Kasumi-1 (cell line): ENCODE measurements around the gene FOXN3.
A peak's percentile ranks its signal among the peaks of the same experiment; 100 is the strongest.

ENCODE experiments used
- DNase-seq, 2 experiments: peaks; one replicate each; lab custom pipeline; 2025; lab: John Stamatoyannopoulos, UW

FOXN3 gene

DNA sequence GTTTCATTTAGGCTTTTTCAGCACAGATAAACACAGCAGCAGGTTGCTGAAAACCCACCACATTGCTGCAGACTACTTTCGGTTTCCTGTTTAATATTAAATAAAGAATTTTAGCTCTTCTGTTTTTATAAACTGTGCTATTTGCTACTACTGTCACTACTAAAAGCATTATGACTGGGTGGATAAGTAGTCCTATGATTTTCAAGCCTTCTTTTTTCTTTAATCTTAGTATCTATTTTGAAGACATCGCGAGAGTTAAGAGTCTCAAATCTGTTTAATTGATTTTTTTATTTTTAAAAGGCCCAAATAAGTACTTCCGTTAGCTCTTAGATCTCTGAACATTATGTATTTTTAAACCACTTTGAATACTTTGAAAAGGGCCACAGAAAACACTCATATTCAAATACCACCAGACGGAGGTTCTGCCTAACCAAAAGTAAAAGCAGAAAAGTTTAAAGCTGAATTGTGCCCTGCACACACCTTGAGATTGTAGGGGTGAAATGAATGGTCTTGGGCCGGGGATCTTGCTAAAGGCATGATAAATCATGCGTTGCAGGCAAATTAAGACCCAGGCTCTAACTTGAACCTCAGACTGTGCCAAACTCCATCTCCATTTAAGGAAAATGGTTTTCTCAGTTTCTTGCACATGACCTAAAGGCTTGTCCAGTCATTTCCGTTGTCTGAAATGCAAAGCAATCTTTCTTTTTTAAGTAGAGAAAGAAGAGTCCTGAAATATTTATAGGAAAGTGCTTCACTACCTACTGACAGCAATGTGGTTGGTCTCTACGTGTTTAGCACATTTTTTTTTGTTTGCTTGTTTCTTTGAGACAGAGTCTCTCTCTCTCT, 13.6 kb upstream of the FOXN3 start:
- peak in 1 of 2 experiments; percentile 14 for DNase-seq

- peak; percentile 57 to 65 for DNase-seq
These were observed 12.5 kb upstream of the FOXN3 start for GRCh38 chr14:89429199-89430181.

GRCh38 chr14:89428546-89429198, 11.6 kb upstream of the FOXN3 start:
- no peak for DNase-seq

DNA sequence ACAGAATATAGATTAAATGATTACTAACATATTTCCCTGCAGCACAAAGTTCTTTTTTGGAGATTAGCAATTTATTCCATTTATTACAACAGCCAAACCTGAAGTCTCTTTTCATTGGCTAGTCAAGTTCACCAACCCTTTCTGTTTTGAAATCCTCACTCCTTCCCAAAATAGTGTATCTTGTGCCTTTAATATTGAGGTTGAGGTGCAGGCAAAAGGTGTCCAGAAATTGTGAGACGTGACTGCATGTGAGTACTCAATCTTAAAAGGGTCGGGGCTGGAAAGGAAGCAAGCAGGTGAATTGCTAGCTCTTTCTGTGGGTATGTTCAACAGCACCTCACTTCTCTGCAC, 11.1 kb upstream of the FOXN3 start:
- no peak for DNase-seq

GRCh38 chr14:89427426-89428172, 10.6 kb upstream of the FOXN3 start:
- DNase-seq: no peak

DNA sequence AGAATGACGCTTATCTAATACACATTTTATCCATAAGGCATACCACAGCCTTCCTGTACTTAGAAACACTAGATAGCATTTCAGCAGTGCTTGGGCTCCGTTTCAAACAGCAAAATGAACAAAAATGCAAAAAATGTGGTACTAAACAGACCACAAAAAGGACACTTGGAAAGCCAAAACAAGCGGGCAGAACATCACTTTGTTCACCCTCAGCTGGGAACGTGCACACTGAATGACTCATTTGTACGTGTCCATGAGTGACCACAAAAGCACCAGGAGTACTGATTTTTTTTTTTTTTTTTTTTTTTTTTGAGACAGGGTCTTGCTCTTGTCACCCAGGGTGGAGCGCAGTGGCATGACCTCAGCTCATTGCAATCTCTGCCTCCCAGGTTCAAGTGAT, 8.9 kb upstream of the FOXN3 start:
- no peak for DNase-seq

DNA sequence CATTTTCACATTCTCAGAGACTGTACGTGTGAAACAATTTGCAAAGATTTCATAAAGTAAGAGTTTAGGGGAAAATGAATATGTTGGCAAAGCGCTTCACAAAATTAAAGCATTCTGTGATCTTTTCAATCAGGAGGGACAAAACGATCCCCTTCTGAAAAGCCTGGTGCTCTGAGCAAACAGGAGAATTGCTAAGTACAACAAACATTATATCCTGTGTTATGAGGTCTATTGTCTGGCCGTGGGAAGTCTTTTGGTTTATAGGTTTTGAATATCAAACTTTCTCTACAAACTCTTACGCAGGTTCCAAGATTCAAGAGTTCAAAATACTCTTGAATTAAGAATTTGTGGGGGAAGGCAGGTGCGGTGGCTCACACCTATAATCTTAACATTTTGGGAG, 7.2 kb upstream of the FOXN3 start:
- no peak for DNase-seq

DNA sequence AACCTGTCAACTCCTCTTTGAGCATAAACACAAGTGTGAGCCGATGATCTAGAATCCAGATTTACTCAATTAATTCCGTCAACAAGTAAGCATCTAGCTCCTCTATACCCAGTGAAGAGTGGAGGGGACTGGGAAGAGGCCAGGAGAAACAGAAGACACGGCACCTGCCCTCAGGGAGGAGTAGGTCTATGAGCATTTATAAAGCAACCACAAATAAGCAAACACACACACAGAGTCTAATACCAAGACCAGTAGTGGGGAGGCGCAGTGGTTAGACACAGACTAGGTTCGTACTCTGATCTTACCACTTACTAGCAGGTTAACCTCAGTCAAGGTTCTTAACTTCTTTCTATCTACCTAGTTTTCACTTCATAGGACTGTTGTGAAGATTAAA, 5.9 kb upstream of the FOXN3 start:
- no peak for DNase-seq

DNA sequence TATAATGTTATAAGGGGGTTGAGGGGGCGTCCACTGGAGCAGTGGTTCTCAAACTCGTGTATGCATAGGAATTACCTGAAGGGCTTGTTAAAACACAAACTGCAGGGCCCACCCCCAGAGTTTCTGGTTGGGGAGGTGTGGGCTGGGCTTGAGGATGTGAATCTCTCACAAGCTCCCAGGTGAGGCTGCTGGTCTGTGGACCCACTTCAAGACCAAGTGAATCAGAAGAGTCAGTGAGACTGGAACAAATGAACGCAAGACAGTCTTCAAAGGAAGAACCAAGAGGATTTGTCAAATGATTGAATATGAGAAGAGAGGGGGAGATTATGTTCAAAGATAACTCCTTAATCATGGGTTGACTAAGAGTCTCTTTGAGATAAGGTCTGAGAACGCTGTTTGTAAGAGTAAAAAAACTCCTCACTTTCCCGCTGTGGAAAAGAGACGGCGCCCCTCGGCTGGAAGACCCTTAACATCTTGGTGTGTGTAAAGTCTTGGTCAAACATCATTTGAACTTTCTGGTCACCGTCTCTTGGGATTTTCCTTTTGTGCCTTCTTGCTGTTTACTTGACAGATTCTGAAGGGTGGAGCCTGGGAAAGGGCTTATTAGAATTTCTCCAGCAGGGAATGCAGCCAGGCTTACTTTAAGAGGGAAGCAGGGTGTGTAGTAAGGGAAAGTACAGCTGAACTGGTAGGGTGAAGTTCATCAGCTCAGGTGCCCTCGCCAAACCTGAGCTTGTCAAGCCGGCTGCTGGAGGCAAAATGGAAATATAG, 5.3 kb upstream of the FOXN3 start:
- no peak for DNase-seq

DNA sequence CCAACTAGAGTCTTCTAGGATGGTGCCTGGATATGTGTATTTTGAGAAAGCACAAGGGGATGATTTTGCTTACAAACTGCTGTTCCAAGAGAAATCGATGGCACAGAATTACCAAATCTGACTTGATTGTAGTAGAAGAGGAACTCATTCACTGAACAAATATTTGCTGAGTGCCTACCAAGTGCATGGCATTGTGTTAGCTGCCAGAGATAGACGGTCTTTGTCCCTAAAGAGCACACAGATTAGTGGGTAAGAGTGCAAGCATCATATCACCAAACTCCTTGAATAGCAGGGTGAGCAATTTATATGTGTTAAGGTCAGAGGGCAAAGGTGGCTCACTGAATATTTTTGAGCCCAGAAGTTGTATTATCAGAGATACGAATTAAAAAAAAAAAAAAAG, 3.5 kb upstream of the FOXN3 start:
- DNase-seq: no peak

GRCh38 chr14:89419973-89420482, 3.0 kb upstream of the FOXN3 start:
- DNase-seq: no peak

DNA sequence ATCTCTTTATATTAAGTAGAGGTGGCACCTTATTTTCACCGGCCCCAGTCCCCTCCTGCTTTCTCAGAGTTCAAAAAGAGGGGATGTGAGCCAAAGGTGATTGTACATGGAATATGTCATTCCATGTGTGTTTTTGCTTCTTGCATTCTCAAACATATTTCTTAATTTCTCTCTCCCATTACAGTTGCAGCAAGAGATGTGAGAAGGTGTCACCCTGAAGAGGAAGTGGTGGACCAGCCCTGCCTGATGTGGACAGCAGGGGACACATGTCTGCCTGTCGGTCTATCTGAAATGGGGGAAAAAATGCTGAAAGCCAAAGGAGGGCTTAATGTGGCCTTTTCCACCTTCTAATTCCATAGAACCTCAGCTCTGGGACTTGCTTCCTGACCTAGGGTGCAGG, 1.9 kb upstream of the FOXN3 start:
- no peak for DNase-seq

GRCh38 chr14:89418452-89418851, 1.4 kb upstream of the FOXN3 start:
- no peak for DNase-seq

DNA sequence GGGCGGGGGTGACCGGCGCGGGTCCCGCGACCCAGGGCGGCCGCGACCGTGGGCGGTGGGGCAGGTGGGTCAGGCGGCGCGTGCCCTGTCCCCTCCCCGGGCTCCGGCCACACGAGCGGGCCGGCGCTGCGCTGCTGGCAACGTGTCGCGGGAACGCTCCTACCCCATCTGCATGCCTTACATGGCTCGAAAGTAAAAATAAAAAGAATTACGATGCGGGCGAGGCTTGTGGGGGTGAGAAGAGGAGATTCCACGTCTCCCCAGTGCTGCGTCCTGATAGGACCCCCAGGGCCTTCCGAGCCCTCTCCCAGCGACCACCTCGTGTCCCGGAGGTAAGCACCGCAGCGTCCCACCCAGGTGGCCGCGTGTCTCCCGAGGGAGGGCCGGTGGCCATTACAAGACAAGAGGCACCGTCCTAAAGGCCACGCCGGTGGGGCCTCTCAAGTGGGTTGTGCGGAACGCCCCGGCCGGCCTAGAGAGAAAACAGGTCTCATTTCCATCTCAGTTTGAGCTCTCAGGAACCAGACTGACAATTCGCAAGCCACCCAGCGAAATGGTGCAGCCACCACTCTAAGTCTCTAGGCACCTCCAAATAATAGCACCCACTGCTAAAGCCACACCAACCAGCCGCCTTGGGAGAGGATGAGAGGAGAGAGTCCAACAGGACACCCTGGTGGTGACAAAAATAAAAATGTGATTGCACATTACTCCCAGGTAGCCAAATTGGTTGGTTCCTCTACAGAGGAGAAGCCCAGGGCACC, 612 bp upstream of the FOXN3 start:
- DNase-seq: peak; percentile 75 to 81

- peak; percentile 89 to 93 for DNase-seq
These were observed 734 bp downstream of the FOXN3 start for GRCh38 chr14:89416002-89416995.

DNA sequence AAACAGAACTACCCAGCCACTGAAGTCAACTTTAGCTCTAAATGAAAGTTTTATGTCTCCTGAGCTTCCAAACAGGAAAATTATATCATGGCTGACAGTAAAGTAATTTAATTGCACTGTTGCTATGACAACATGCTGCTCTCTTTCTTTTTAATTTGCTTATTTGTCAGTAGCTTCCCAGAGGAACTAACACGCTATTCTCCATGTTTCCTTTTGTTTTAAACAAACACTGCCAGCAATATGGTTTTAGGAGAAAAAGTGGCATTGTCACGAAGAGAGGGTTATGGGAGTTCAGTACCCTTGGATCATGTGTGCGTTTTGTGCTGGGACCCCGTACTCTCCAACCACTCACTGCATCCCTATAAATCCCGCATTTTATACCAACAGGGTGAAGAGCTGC, 1.9 kb downstream of the FOXN3 start:
- DNase-seq: no peak

- DNase-seq: no peak
These were observed 5.1 kb downstream of the FOXN3 start for GRCh38 chr14:89411976-89412375.

GRCh38 chr14:89409961-89410360, 7.1 kb downstream of the FOXN3 start:
- DNase-seq: peak in 1 of 2 experiments; percentile 22
